ENCODE results near the gene R3HDM2.

Gene R3HDM2

GRCh38 chr12:57430931-57431566 is at the start of gene R3HDM2:
R3HDM2 (minus strand) TSS chr12:57431043; CDS start chr12:57310428, 120,615 bp downstream.
- peak; percentile 91 to 95 for DNase-seq

DNA sequence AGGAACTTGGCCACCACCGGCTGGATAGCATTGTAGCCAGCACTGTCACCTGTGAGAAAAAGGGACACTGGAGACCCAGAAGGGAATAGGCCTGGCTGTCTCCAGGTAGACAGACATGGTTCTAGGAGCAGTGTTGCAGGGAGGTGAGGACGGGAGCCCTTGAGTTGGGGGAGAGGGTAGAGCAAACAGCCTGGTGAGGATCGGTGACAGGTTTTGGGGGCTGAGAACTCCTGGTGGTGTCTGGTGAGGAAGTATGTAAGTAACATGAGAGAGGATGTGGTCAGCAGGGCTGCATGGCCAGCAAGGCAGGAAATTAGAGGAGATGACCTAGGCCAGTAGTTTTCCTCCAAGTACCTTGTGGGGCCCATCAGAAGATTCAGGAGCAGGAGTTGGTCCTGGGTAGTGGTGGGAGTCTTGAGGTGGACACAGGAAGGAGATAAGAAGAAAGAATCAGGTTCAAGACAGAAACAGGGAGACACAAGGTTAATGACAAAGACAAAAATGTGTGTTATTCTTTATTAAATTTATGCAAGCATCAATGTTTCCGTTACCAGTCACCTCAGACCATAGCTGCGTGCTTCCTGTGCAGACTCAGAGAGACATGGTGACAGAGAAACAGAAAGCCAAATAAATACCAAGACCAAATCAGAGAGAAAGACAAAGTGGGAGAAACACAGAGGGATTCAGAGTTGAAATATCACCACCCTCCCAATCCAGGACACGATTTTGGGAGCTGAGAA is 48.7 kb upstream of the R3HDM2 start, which contains the start of gene ARHGAP9:
Gene ARHGAP9, minus strand, starts transcription at position 491 of the 740 bp plus-strand sequence. Its CDS starts 460 bp downstream, at position 31.
- DNase-seq = no peak

GRCh38 chr12:57479043-57479375 is 48.2 kb upstream of the R3HDM2 start:
- DNase-seq = no peak

- DNase-seq = no peak
These were observed 47.2 kb upstream of the R3HDM2 start for GRCh38 chr12:57477710-57478681.

- DNase-seq = no peak
These were observed 46.3 kb upstream of the R3HDM2 start for GRCh38 chr12:57476993-57477709.

DNA sequence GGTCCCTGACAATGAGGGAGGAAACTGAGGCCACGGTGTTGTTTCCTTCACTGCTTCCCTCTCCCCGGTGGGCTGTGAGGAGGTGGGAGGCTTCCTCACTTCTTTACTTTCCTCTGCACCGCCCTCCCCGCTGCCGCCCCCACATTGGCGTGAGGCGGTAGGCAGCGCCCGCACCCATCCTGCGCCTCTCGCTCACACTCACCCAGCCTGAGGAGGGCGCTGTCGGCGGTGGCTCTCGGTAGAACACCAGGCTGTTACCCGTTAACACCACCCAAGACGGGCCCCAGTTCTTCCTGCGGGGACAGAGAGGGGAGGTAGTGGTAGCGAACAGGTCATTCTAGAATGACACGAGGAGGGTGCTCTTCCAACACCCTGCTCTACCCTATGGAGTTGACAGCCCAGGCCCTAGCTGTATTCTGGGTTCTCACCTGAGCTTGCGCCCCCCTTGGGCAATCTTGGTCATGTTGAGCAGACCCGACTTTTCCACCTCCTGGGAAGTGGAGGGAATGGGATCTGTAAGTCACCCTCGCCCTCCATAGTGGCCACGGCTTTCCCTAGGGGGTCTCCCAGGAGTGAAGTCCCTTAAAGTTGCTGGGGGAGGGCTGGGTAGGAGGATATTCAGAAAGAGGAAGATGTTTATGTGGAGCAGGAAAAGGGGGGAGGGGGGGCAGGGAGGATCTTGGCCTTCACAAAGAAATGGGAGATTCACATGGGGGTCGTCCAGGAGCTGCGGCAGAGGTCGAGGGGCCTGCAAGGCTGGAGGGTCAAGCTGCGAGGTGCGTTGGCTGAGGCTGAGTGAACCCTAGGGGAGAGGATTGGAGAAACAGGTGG is 45.5 kb upstream of the R3HDM2 start:
- no peak for DNase-seq

DNA sequence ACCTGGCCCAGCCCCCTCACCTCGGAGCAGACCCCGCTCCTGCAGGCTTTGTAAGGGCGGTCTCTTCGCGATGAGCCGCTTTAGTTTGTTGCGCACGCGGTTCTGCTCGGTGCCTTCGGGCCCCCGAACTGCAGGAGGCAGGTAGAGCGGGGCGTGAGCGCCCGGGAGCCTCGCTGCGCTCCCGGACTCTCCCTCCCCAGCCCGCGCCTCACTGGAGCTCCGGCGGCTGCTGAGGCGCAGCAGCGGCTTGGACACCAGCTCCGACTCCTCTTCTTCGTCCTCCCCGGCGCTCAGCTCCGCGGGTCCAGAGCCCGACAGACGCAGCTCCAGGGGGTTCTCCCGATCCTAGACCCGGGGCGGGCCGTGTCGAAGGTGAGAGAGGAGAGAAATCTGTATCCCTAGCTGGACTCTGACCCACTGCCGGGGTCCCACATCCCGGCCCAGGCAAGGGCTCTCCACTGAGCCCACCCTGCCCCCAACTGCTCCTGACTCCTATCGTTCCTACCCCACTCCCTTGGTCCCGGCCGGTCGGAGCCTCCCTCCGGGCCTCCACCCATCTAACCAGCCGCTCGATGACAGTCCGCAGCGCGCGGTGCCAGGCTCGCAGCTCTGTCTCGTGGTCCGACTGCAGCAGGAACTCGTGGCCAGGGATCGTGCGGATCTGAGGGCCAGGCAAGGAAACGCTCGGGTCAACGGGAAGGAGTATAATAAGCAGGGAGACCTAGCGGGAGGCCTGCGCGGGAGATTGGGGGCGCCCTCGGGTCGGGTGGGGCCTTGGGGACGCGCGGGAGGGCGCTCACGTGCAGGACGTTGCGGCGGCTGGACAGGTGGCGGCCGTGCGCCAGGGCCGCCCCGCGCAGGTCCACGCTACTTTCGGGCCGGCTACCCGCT is 44.7 kb upstream of the R3HDM2 start:
- no peak for DNase-seq

DNA sequence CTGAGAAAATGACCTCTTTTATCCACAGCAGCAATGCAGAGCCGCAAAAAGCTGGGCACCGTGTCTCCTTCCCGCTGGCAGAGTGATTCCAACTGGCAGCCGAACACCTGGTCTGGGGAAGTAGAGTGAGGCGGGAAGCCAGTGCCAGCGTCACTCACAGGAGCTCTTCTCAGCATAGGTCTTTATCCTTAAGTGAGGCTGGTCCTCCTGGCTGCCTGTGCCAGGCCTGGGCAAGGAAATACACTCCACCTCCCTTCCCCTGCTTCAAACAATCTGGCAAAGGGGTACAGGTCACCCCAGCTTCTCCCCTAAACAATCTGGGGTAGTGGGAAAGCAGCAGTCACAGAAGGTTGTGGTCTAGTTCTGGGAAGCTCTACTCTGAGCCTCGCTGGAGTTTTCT is 44.0 kb upstream of the R3HDM2 start:
- DNase-seq = no peak

GRCh38 chr12:57474430-57474829 is 43.6 kb upstream of the R3HDM2 start:
- no peak for DNase-seq

GRCh38 chr12:57473886-57474285 is 43.0 kb upstream of the R3HDM2 start:
- no peak for DNase-seq

GRCh38 chr12:57473392-57473791 is 42.5 kb upstream of the R3HDM2 start:
- no peak for DNase-seq

DNA sequence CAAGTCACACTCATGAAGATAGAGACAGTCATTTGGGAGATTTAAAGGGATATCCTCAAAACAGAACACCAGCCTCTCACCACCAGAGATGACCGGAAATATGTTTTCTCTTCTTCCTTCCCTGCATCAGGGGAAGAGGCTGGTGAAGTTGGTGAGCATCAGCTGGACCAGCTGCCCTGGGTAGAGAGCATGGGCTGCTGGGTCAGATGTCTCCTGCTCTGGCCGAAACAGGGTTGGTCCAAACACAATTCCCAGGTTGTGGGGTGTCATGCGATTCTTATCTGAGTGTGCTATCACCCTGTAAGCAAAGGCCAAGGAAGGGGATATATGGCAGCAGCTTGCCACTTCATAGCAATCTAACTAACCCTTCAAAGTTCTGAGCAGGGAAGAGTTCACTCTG is 41.5 kb upstream of the R3HDM2 start:
- DNase-seq = no peak

DNA sequence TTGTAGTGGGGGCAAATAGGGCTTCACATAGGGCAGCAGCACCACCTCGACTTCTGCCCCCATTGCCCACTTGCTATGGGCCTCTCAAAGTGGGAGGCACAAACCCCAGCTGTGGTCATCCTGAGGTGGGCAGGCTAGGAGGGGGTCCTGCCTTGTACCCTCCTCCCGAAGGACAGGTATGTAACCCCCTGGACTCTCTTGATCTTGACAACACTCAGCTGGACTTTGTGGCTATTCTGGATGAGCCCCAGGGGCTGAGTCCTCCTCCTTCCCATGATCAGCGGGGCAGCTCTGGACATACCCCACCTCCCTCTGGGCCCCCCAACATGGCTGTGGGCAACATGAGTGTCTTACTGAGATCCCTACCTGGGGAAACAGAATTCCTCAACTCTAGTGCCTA is 40.8 kb upstream of the R3HDM2 start:
- no peak for DNase-seq

GRCh38 chr12:57470970-57471656 is 40.3 kb upstream of the R3HDM2 start:
- no peak for DNase-seq

GRCh38 chr12:57470286-57470969 is 39.6 kb upstream of the R3HDM2 start:
- no peak for DNase-seq

DNA sequence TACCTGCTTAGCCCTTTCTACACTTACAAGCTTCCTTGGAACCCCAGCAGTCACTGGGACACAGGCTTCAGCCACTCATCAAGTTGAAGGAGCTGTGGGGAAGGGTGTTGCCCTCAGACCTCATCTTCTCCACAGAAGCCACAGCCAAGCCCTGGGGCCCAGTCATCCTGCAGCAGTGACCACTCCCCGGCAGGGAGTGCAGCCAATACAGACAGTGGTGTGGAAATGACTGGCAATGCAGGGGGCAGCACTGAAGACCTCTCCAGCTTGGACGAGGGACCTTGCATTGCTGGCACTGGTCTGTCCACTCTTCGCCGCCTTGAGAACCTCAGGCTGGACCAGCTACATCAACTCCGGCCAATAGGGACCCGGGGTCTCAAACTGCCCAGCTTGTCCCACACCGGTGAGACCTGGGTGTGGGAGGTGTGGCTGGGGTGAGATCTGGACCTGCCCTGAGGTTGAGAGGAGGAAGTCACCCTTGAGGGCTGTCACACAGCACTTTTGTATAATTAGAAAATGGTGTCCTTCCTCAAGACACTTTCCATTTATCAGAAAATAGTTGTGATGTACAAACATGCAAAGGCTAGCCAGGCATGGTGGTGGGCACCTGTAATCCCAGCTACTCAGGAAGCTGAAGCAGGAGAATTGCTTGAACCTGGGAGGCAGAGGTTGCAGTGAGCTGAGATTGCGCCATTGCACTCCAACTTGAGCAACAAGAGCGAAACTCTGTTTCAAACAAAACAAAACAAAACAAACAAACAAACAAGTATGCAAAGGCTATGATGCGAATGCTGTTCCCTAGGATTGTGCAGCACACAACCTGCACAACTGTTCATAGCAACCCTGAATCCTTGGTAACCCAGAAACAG is 38.7 kb upstream of the R3HDM2 start:
- DNase-seq = no peak

DNA sequence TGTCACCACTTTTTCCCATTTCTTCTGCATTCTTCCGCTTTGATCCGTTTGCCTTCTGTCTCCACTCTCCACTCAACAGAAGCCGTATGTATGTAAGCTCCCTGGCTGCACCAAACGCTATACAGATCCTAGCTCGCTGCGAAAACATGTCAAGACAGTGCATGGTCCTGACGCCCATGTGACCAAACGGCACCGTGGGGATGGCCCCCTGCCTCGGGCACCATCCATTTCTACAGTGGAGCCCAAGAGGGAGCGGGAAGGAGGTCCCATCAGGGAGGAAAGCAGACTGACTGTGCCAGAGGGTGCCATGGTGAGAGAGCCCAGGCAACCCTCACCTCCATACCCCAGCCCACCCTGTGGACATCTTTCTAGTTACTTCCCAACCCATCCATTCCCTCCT is 37.1 kb upstream of the R3HDM2 start:
- no peak for DNase-seq

- DNase-seq = no peak
These were observed 36.5 kb upstream of the R3HDM2 start for GRCh38 chr12:57467212-57467874.
